Measurements from ENCODE around the gene PTPRC. TPM values are rescaled to one million over a fixed set of nuclear protein-coding genes. Genes with fewer than 3 reads are reported as not detected.
A peak's percentile ranks its signal among the peaks of the same experiment; 100 is the strongest.

PTPRC gene
- total and polyA plus RNA-seq, 5 donors from 2014 or later: 946 to 1,099 (median 1,070) TPM

DNA sequence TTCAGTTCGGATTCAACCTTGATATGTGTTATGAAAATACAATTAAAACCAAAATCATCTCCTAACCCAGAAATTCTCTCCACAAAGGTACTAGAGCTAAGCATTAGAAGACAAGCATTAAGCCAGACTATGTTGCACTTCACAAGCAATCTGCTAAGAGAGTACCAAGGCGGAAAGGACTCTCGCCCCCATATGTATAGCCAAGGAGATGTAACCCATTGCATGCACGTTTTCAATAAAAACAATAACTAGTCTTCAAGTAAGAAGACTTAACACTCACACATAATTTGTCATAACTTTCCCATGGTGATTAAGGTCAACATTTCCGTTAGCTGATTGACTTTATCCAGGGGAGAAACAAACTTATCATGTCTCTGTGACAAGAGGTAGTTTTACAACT lies 27.6 kb upstream of the PTPRC start:
- peaks cover 0 to 2% (median 0%) of the 10 kb centered on the region in 7 donors for H3K9me3 Mint-ChIP-seq
- H3K27ac ChIP-seq (ENCODE audit: insufficient read depth, low read length, poor library complexity, severe bottlenecking): peak overlapping the region; percentile 93
- ATAC-seq (ENCODE audit: low read depth in 2 of 2) (no peak), DNase-seq (no peak)
- no peaks in the 10 kb centered on the region for H3K27me3 ChIP-seq (ENCODE audit: control insufficient read depth, insufficient read depth, low read length)
- no peaks in the 10 kb centered on the region for H3K36me3 ChIP-seq (ENCODE audit: control insufficient read depth, insufficient read depth, low read length)
- H3K4me3 Mint-ChIP-seq: peak overlapping the region; percentile 33 to 86 (median 64)
- peak overlapping the region; percentile 90 for H3K4me3 ChIP-seq (ENCODE audit: low read depth, low read length)
- H3K36me3 Mint-ChIP-seq: no peaks in the 10 kb centered on the region
- H3K9me3 ChIP-seq (ENCODE audit: control insufficient read depth in 2 of 2, low read length in 2 of 2): no peaks in the 10 kb centered on the region
- peak overlapping the region; percentile 98 to 99 (median 99) for H3K27ac Mint-ChIP-seq
- peaks cover 68% of the 10 kb centered on the region for H3K4me1 ChIP-seq (ENCODE audit: control insufficient read depth, insufficient read depth, low read length, poor library complexity, severe bottlenecking)
- H3K27me3 Mint-ChIP-seq: no peaks in the 10 kb centered on the region
- peaks cover 35 to 77% (median 61%) of the 10 kb centered on the region in 4 donors for H3K4me1 Mint-ChIP-seq

DNA sequence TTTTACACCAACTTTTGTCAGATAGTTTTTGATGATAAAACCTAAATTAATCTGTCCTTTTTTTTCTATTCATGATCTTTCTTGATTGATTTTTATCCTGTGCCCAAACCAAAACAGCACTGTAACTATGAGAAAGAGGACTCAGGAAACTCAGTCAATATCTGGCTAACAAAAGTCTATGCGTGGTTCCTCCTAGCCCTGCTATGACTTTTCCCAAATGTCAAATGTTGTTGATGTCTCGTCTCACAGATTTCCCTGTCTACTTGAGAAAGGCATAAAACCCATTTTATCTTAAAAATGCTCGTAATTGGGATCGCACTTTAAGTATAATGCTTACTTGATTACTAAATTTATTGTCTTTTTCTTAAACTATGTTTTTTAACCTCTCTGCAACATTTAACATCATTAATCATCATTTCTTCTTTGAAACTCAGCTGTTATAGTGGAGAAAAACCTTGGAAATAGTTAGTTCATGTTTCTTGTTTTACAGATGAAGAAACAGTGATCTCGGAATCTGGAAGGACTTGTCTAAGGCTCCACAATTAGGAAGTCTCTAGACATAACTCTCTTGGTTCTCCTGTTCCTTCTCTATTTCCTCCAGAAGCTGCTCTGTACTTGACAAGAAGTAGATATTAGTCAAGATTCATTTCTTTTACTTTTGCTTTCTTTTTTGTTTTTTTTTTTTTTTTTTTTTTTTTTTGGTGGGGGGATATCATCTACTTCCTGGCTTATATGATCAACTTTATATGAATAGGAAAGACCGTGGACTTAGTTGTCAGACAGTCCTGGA lies 26.2 kb upstream of the PTPRC start:
- H3K4me1 ChIP-seq (ENCODE audit: control insufficient read depth, insufficient read depth, low read length, poor library complexity, severe bottlenecking): peaks cover 78% of the 10 kb centered on the region
- H3K9me3 ChIP-seq (ENCODE audit: control insufficient read depth in 2 of 2, low read length in 2 of 2): no peaks in the 10 kb centered on the region
- Mint-ChIP-seq H3K4me1 (peaks cover 35 to 76% (median 63%) of the 10 kb centered on the region in 4 donors), H3K27me3 (no peaks in the 10 kb centered on the region), H3K36me3 (no peaks in the 10 kb centered on the region), H3K9me3 (peaks cover 0 to 2% (median 0%) of the 10 kb centered on the region in 7 donors), H3K27ac (peak overlapping the region; percentile 94 to 99 (median 98)), H3K4me3 (peak overlapping the region; percentile 76 to 95 (median 84))
- ATAC-seq (ENCODE audit: low read depth in 2 of 2): peak; percentile 45 to 50
- no peaks in the 10 kb centered on the region for H3K36me3 ChIP-seq (ENCODE audit: control insufficient read depth, insufficient read depth, low read length)
- no peaks in the 10 kb centered on the region for H3K27me3 ChIP-seq (ENCODE audit: control insufficient read depth, insufficient read depth, low read length)
- DNase-seq: peak in 1 of 3 donors; percentile 72
- H3K27ac ChIP-seq (ENCODE audit: insufficient read depth, low read length, poor library complexity, severe bottlenecking): peak overlapping the region; percentile 93
- peak overlapping the region; percentile 90 for H3K4me3 ChIP-seq (ENCODE audit: low read depth, low read length)

DNA sequence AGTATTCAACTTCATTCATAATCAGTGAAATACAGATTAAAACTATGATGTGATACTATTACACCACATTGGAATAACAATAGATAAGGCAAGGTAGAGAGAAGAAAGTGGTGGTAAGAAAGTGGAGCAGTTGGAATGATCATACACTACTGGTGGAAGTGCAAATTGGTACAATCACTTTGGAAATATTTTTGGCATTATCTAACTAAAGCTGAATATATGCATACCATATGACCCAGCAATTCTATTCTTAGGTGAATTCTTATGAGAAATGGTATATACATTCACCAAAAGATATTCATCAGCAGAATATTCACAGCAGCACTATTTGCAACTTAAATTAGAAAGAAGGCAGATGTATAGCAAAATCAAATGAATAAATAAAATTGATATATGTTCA lies 21.4 kb upstream of the PTPRC start:
- no peak for ATAC-seq (ENCODE audit: low read depth in 2 of 2)

DNA sequence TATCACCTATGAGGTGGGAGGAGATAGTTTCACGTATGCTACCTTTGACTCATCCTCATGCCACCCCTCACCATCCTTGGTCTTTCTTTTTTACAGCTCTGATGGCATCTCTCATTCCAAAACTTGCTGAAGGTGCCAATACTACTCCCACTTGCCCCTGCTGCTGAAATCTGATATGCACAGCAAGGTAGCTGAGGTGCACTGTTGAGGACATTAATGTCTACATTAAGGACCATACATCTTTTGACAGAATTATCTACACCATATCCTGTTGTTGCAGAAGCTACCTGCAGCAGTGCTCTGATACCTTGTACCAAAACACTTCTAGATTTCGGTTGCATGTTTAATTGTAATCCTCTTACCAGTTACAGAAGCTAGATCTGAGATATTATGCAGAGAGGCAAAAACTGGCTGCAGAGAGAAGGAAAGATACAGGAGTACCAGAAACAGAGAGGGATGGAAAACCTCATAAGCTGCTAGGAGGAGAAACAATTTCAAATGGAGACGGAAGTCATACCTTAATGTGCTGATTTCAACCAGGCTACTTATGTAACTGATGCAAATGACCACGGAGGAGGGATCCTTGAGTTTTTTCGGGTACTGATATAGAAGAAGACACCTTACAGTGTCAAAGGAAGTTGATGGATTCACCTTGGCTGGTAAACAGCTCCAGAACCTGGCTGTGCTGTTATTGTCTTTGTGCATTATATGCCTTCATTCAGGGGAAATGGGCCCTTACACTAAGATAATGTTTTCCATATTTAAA lies 19.3 kb upstream of the PTPRC start:
- no peaks in the 10 kb centered on the region for H3K36me3 ChIP-seq (ENCODE audit: control insufficient read depth, insufficient read depth, low read length)
- peak overlapping the region; percentile 65 to 89 (median 83) for H3K4me3 Mint-ChIP-seq
- H3K27ac ChIP-seq (ENCODE audit: insufficient read depth, low read length, poor library complexity, severe bottlenecking): peak overlapping the region; percentile 93
- no peaks in the 10 kb centered on the region for H3K27me3 Mint-ChIP-seq
- H3K9me3 ChIP-seq (ENCODE audit: control insufficient read depth in 2 of 2, low read length in 2 of 2): no peaks in the 10 kb centered on the region
- peak overlapping the region; percentile 86 to 98 (median 94) for H3K27ac Mint-ChIP-seq
- peaks cover 42 to 91% (median 71%) of the 10 kb centered on the region in 4 donors for H3K4me1 Mint-ChIP-seq
- DNase-seq (peak in 2 of 3 donors; percentile 65 to 77), ATAC-seq (ENCODE audit: low read depth in 2 of 2) (peak; percentile 55 to 62)
- no peaks in the 10 kb centered on the region for H3K36me3 Mint-ChIP-seq
- H3K4me1 ChIP-seq (ENCODE audit: control insufficient read depth, insufficient read depth, low read length, poor library complexity, severe bottlenecking): peaks cover 93% of the 10 kb centered on the region
- H3K9me3 Mint-ChIP-seq: no peaks in the 10 kb centered on the region
- H3K4me3 ChIP-seq (ENCODE audit: low read depth, low read length): peak overlapping the region; percentile 74
- H3K27me3 ChIP-seq (ENCODE audit: control insufficient read depth, insufficient read depth, low read length): no peaks in the 10 kb centered on the region

More for the DNA sequence above, 21.4 kb upstream of the PTPRC start:
- DNase-seq: no peak
- no peaks in the 10 kb centered on the region for H3K27me3 ChIP-seq (ENCODE audit: control insufficient read depth, insufficient read depth, low read length)
- no peak overlapping the region for H3K4me3 ChIP-seq (ENCODE audit: low read depth, low read length)
- no peaks in the 10 kb centered on the region for H3K9me3 Mint-ChIP-seq
- H3K36me3 Mint-ChIP-seq: no peaks in the 10 kb centered on the region
- H3K27ac ChIP-seq (ENCODE audit: insufficient read depth, low read length, poor library complexity, severe bottlenecking): peak overlapping the region; percentile 93
- peak overlapping the region; percentile 39 to 84 (median 39) for H3K27ac Mint-ChIP-seq
- no peaks in the 10 kb centered on the region for H3K36me3 ChIP-seq (ENCODE audit: control insufficient read depth, insufficient read depth, low read length)
- H3K4me1 Mint-ChIP-seq: peaks cover 47 to 90% (median 71%) of the 10 kb centered on the region in 4 donors
- no peaks in the 10 kb centered on the region for H3K9me3 ChIP-seq (ENCODE audit: control insufficient read depth in 2 of 2, low read length in 2 of 2)
- H3K27me3 Mint-ChIP-seq: no peaks in the 10 kb centered on the region
- H3K4me1 ChIP-seq (ENCODE audit: control insufficient read depth, insufficient read depth, low read length, poor library complexity, severe bottlenecking): peaks cover 90% of the 10 kb centered on the region
- peak overlapping the region in 1 of 4 donors; percentile 2 for H3K4me3 Mint-ChIP-seq

DNA sequence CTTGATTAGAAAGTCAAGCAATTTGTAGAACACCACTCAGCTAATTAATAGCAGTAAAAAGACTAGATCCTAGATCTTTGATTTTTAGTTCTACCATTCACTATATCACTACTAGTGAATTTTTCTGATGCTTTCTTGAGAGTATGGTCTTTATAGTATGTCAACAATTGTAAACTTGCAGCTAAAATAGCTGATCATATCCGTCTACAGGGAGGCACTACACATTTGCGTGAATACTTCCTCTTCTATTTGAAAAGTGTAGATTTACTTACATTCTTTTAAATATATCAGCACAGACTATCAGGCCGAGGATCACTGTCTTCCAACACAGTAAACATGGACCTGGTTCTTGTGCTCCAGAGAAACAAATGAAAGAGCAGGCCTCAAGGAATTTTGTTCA lies 18.6 kb upstream of the PTPRC start:
- no peaks in the 10 kb centered on the region for H3K9me3 Mint-ChIP-seq
- H3K4me3 ChIP-seq (ENCODE audit: low read depth, low read length): peak overlapping the region; percentile 74
- peaks cover 42 to 91% (median 72%) of the 10 kb centered on the region in 4 donors for H3K4me1 Mint-ChIP-seq
- H3K27me3 Mint-ChIP-seq: no peaks in the 10 kb centered on the region
- peak overlapping the region; percentile 65 to 89 (median 83) for H3K4me3 Mint-ChIP-seq
- H3K27ac ChIP-seq (ENCODE audit: insufficient read depth, low read length, poor library complexity, severe bottlenecking): peak overlapping the region; percentile 93
- H3K4me1 ChIP-seq (ENCODE audit: control insufficient read depth, insufficient read depth, low read length, poor library complexity, severe bottlenecking): peaks cover 93% of the 10 kb centered on the region
- no peaks in the 10 kb centered on the region for H3K36me3 Mint-ChIP-seq
- no peaks in the 10 kb centered on the region for H3K9me3 ChIP-seq (ENCODE audit: control insufficient read depth in 2 of 2, low read length in 2 of 2)
- no peaks in the 10 kb centered on the region for H3K27me3 ChIP-seq (ENCODE audit: control insufficient read depth, insufficient read depth, low read length)
- DNase-seq (no peak), ATAC-seq (ENCODE audit: low read depth in 2 of 2) (no peak)
- H3K36me3 ChIP-seq (ENCODE audit: control insufficient read depth, insufficient read depth, low read length): no peaks in the 10 kb centered on the region
- peak overlapping the region; percentile 86 to 98 (median 94) for H3K27ac Mint-ChIP-seq

DNA sequence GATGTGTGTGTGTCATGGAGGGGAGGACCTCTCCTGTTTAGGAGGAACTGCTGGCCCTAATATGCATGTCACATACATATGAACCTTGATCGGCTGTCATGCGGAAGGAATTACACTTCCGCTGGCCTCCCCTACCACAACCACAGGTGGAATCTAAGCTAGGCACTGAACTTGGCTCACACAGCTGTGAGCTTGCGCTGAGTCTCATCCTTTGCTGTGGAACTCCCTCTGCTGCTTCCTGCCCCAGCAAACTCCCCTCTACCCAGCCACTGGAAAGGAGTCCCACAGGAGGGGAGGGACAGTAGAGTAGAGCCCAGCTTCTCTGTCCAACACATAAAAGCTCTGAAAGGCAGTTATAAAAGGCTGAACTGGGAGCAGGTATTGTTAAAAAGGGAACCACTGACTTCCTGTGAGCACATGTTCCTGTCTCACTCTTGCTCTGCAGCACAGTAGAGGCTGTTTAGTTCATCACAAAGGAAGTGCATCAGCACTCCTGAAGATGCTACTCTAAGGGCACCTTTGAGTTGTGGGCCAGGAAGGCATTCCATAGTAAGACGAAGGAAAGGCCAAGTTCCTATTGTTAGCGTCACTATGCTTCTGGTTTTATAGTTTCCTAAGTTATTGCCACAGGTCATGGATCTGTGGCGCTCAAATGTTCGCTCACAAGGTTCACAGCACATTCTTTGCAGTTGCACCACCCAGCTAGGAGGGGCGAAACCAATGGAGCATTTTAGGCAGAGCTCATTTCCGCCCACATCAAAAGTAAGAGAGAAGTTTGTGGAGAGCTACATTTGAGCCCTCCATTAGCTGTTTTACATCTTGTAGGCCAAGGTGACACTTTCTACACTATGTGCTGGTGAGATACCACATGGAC lies 17.7 kb upstream of the PTPRC start:
- DNase-seq (peak; percentile 57 to 90 (median 71)), ATAC-seq (ENCODE audit: low read depth in 2 of 2) (peak; percentile 72)
- Histone ChIP-seq H3K36me3 (ENCODE audit: control insufficient read depth, insufficient read depth, low read length) (no peaks in the 10 kb centered on the region), H3K27ac (ENCODE audit: insufficient read depth, low read length, poor library complexity, severe bottlenecking) (peak overlapping the region; percentile 93), H3K4me1 (ENCODE audit: control insufficient read depth, insufficient read depth, low read length, poor library complexity, severe bottlenecking) (peaks cover 85% of the 10 kb centered on the region), H3K9me3 (ENCODE audit: control insufficient read depth in 2 of 2, low read length in 2 of 2) (no peaks in the 10 kb centered on the region), H3K27me3 (ENCODE audit: control insufficient read depth, insufficient read depth, low read length) (no peaks in the 10 kb centered on the region), H3K4me3 (ENCODE audit: low read depth, low read length) (peak overlapping the region; percentile 74)
- Mint-ChIP-seq H3K27me3 (no peaks in the 10 kb centered on the region), H3K9me3 (no peaks in the 10 kb centered on the region), H3K4me1 (peaks cover 45 to 91% (median 71%) of the 10 kb centered on the region in 4 donors), H3K27ac (peak overlapping the region; percentile 86 to 98 (median 94)), H3K4me3 (peak overlapping the region; percentile 65 to 89 (median 83)), H3K36me3 (no peaks in the 10 kb centered on the region)

DNA sequence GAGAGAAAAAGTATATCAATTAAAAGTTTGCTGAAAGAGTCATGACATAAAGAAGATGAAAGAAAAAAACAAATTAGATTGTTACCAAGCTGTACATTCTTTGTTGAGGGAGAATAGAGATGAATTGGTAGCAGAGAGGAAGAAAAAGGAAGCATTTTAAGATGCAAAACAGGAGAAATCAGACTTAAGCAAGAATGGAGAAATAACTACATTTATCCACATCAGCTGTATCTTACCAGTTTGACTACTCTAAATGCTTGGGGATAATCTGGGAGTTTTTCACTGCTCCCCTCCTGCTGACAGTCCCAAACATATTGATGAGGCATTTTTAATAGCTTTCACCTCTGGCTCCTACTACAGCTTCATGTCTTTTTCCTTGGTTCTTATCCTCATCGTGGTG lies 16.8 kb upstream of the PTPRC start:
- ATAC-seq (ENCODE audit: low read depth in 2 of 2): no peak

More for the DNA sequence above, 16.8 kb upstream of the PTPRC start:
- Mint-ChIP-seq H3K9me3 (no peaks in the 10 kb centered on the region), H3K4me3 (peak overlapping the region; percentile 65 to 89 (median 83)), H3K36me3 (no peaks in the 10 kb centered on the region), H3K27ac (peak overlapping the region; percentile 86 to 98 (median 94)), H3K27me3 (no peaks in the 10 kb centered on the region), H3K4me1 (peaks cover 53 to 96% (median 79%) of the 10 kb centered on the region in 4 donors)
- H3K9me3 ChIP-seq (ENCODE audit: control insufficient read depth in 2 of 2, low read length in 2 of 2): no peaks in the 10 kb centered on the region
- H3K36me3 ChIP-seq (ENCODE audit: control insufficient read depth, insufficient read depth, low read length): no peaks in the 10 kb centered on the region
- DNase-seq: no peak
- H3K4me1 ChIP-seq (ENCODE audit: control insufficient read depth, insufficient read depth, low read length, poor library complexity, severe bottlenecking): peaks cover 85% of the 10 kb centered on the region
- H3K27ac ChIP-seq (ENCODE audit: insufficient read depth, low read length, poor library complexity, severe bottlenecking): peak overlapping the region; percentile 93
- H3K27me3 ChIP-seq (ENCODE audit: control insufficient read depth, insufficient read depth, low read length): no peaks in the 10 kb centered on the region
- peak overlapping the region; percentile 74 for H3K4me3 ChIP-seq (ENCODE audit: low read depth, low read length)

Data from CD4-positive, CD25-positive, alpha-beta regulatory T cell (primary cell).